Daoy (cell line): ENCODE results near the gene BIK. TPM values are rescaled to one million over a fixed set of nuclear protein-coding genes. Genes with fewer than 3 reads are reported as not detected.
A peak's percentile ranks its signal among the peaks of the same experiment; 100 is the strongest.
"Not testable (repeated sequence)": the region's sequence is repeated elsewhere in the genome, so short reads cannot be mapped to it uniquely, and the experiment has no call there.

Source experiments
- DNase-seq: peaks from one replicate; pipeline ENCODE4 v3.0.0-alpha.2; 2015; ENCODE audit warnings: low read depth
- total RNA-seq: library from RNA; depleted of rRNA; stranded (reverse); fragments of >200 nt; shearing (Covaris generic); gene quantifications from 2 replicates; pipeline ENCODE4 v1.2.3, GENCODE V29; 2014

The BIK gene
- total RNA-seq, 1 experiment from 2014 or later = 14.4 TPM

GRCh38 chr22:43104056-43104625 is 6.4 kb upstream of the BIK start:
- DNase-seq = peak; percentile 30

- not testable (repeated sequence) for DNase-seq
Measured at GRCh38 chr22:43104950-43105349, 5.6 kb upstream of the BIK start.

GRCh38 chr22:43106302-43106701 is 4.2 kb upstream of the BIK start:
- no peak for DNase-seq

- no peak for DNase-seq
Measured at GRCh38 chr22:43109511-43109910, 1.0 kb upstream of the BIK start.

GRCh38 chr22:43109921-43110443 is 568 bp upstream of the BIK start:
- no peak for DNase-seq

GRCh38 chr22:43110927-43111623 is 525 bp downstream of the BIK start:
- DNase-seq = peak; percentile 46

GRCh38 chr22:43113526-43114251 is 3.1 kb downstream of the BIK start:
- DNase-seq = no peak

- no peak for DNase-seq
Measured at GRCh38 chr22:43114958-43115357, 4.4 kb downstream of the BIK start.

- no peak for DNase-seq
Measured at GRCh38 chr22:43116932-43117331, 6.4 kb downstream of the BIK start.

GRCh38 chr22:43118024-43118849 is 7.7 kb downstream of the BIK start:
- no peak for DNase-seq

GRCh38 chr22:43118953-43119458 is 8.5 kb downstream of the BIK start:
- no peak for DNase-seq

- DNase-seq = peak; percentile 92
Measured at GRCh38 chr22:43126501-43127165, 16.1 kb downstream of the BIK start.

- peak; percentile 55 for DNase-seq
Measured at GRCh38 chr22:43127166-43127908, 16.8 kb downstream of the BIK start.

GRCh38 chr22:43128116-43128515 is 17.6 kb downstream of the BIK start:
- DNase-seq = no peak

- DNase-seq = no peak
Measured at GRCh38 chr22:43128928-43129424, 18.4 kb downstream of the BIK start.

- DNase-seq = no peak
Measured at GRCh38 chr22:43129426-43130425, 19.2 kb downstream of the BIK start.

- no peak for DNase-seq
Measured at GRCh38 chr22:43131773-43132501, 21.4 kb downstream of the BIK start.

GRCh38 chr22:43133401-43133800 is 22.9 kb downstream of the BIK start:
- no peak for DNase-seq
